Large intestine (tissue), 3 donors: ENCODE data around the gene GNPDA2. TPM values are rescaled to one million over a fixed set of nuclear protein-coding genes. Genes with fewer than 3 reads are reported as not detected.
A peak's percentile ranks its signal among the peaks of the same experiment; 100 is the strongest.
"Not testable (repeated sequence)": the region's sequence is repeated elsewhere in the genome, so short reads cannot be mapped to it uniquely, and the experiment has no call there.

Source experiments
- DNase-seq, 2 donors: peaks; one replicate each; pipeline versions ENCODE4 v3.0.0 to v3.0.0-alpha.2; 2013
- H3K27ac ChIP-seq: one replicate; pipeline ENCODE4 v1.5.1; 2013; ENCODE audit warnings: low read length
- H3K27me3 ChIP-seq: 2 replicates; pipeline ENCODE4 v1.6.1; 2013; ENCODE audit warnings: low read length; ENCODE audit not compliant: control insufficient read depth, insufficient read depth
- H3K36me3 ChIP-seq: 2 replicates; pipeline ENCODE4 v1.6.1; 2013; ENCODE audit warnings: low read length; ENCODE audit not compliant: control insufficient read depth, insufficient read depth
- H3K4me1 ChIP-seq: one replicate; pipeline ENCODE4 v1.6.1; 2013; ENCODE audit warnings: low read length; ENCODE audit not compliant: control insufficient read depth, insufficient read depth
- H3K4me3 ChIP-seq: one replicate; pipeline ENCODE4 v1.5.1; 2013; ENCODE audit warnings: low read length
- H3K9me3 ChIP-seq: one replicate; pipeline ENCODE4 v1.6.1; 2013; ENCODE audit warnings: mild to moderate bottlenecking, low read depth, low read length, moderate library complexity; ENCODE audit not compliant: control insufficient read depth
- WGBS: methylation state at CpG from one replicate; pipeline ENCODE4 v1.1.5; 2013; ENCODE audit warnings: low lambda C conversion rate; ENCODE audit not compliant: insufficient coverage; 5-methylcytosine and 5-hydroxymethylcytosine counted together
- polyA plus RNA-seq: library from polyadenylated mRNA; unstranded; fragments of 120-200 nt; gene quantifications from one replicate; pipeline ENCODE4 v1.2.1, GENCODE V29; 2013

Gene GNPDA2
- polyA plus RNA-seq, 1 donor = 17.9 TPM

DNA sequence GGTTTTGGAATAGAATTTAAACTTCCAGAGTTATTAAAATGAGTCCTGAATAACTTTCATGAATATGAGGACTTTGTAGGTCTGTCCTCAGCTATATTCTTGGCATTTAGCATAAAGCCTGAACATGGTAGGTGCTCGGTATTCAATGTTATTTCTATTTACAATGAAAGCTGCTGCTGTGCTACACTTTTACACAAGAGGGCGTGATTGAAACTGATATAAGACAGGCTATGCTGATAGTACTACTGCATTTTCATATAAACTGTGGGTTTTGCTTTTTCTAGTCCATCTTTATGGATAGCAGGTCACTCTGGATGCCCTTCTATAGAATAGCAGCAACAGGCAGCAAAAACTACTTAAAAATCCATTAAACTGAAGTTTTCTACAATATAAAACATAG, 12.3 kb upstream of the GNPDA2 start:
- no peaks in the 10 kb centered on the region for H3K36me3 ChIP-seq
- no peak overlapping the region for H3K27ac ChIP-seq
- no CpG with 5 or more reads among the region's 2 CpGs for WGBS
- no peaks in the 10 kb centered on the region for H3K9me3 ChIP-seq
- H3K4me1 ChIP-seq = no peaks in the 10 kb centered on the region
- DNase-seq = no peak
- no peak overlapping the region for H3K4me3 ChIP-seq
- H3K27me3 ChIP-seq = peaks cover 2% of the 10 kb centered on the region

DNA sequence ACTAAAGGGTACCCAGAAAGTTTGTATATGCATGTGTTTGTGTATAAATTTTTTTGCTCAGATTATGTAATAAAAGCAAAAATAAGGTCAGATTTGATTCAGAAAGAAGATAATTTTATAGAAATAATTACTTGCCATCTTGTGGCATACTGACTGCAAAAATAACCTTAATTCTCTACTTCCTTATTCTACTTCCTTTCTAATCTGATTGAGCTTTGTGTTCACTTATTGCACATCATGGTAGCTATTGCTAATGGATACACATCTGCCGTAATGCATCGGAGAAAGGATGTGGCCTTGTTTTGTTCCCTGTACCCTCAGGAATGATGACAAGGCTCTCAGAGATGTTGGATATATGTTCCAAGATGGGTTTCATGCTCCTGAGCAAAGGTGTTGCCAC, 10.5 kb upstream of the GNPDA2 start:
- Histone ChIP-seq H3K36me3 (no peaks in the 10 kb centered on the region), H3K4me3 (no peak overlapping the region), H3K4me1 (no peaks in the 10 kb centered on the region), H3K9me3 (no peaks in the 10 kb centered on the region), H3K27me3 (peaks cover 2% of the 10 kb centered on the region), H3K27ac (no peak overlapping the region)
- 100% methylated on average over 2 of the region's 2 CpGs for WGBS
- DNase-seq = no peak

DNA sequence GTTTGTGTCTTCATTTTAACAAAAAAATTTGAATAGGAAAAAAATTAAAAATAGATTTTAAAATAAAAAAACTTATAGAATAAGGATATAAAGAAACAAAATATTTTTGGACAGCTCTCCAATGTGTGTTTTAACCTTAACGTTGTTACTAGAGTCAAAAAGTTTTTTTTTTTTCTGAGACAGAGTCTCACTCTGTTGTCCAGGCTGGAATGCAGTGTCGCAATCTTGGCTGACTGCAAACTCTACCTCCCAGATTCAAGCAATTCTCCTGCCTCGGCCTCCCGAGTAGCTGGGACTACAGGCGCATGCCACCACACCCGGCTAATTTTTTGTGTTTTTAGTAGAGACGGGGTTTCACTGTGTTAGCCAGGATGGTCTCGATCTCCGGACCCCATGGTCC, 2.3 kb upstream of the GNPDA2 start:
- not testable (repeated sequence) for H3K27ac ChIP-seq, H3K27me3 ChIP-seq, H3K4me1 ChIP-seq, H3K9me3 ChIP-seq, H3K36me3 ChIP-seq, H3K4me3 ChIP-seq, DNase-seq
- no CpG with 5 or more reads among the region's 9 CpGs for WGBS

DNA sequence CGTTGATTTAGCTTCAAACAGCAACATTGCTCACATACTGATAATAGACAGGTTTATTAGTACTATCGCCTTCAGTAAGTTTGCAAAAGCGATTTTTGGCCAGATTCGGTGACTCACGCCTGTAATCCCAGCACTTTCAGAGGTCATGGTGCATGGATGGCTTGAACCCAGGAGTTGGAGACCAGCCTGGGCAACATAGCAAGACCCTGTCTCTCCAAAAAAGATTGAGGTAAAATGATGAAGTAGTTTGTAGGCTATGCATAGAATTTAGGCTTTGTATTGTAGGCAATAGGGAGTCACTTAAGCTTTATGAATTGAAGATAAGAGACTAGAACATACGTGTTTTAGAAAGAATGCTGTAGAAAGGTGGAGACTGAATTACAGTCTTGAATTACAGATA, 1.1 kb upstream of the GNPDA2 start:
- WGBS = 71% methylated on average over 1 of the region's 6 CpGs
- DNase-seq = no peak
- peaks cover 4% of the 10 kb centered on the region for H3K9me3 ChIP-seq
- peaks cover 2% of the 10 kb centered on the region for H3K27me3 ChIP-seq
- no peaks in the 10 kb centered on the region for H3K36me3 ChIP-seq
- H3K4me1 ChIP-seq = peaks cover 8% of the 10 kb centered on the region
- no peak overlapping the region for H3K4me3 ChIP-seq
- no peak overlapping the region for H3K27ac ChIP-seq

DNA sequence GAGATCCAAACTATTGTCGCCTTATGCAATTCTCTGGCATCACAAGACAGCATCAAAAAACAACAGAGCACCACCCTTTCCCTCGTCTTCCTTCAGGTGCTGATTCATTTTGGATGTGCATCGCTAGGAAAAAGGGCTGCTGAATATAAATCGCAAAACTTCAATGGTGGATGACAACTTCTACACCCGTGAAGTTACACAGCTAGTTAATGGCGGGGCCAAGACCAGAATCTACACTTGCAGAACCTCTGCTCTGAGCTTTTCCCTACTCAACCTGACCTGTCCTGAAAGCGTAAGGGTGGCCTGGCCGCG, 674 bp downstream of the GNPDA2 start:
- WGBS = 29% methylated on average over 1 of the region's 9 CpGs
- peak overlapping the region; percentile 85 for H3K4me3 ChIP-seq
- H3K36me3 ChIP-seq = no peaks in the 10 kb centered on the region
- peak overlapping the region; percentile 43 for H3K27ac ChIP-seq
- no peaks in the 10 kb centered on the region for H3K27me3 ChIP-seq
- peaks cover 8% of the 10 kb centered on the region for H3K4me1 ChIP-seq
- no peak for DNase-seq
- peaks cover 4% of the 10 kb centered on the region for H3K9me3 ChIP-seq

DNA sequence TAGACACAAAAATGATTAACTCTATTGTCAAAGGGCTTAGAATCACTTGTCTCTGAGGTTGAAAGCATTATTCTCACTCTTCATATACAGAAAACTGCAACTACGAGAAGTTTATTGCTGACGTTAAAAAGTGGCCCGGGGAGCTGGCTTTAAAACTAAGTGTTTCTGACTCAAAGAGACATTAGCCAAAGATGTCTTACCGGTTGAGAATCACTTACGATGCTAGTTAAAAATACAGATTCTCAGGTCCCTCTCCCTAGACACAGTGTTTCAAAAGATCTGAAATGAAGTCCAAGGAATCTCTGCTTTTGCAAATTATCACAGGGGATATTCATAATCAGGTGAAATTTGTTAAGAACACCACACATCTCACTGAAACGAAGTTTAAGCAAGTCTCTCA, 1.2 kb downstream of the GNPDA2 start:
- Histone ChIP-seq H3K9me3 (peaks cover 4% of the 10 kb centered on the region), H3K27ac (no peak overlapping the region), H3K36me3 (peaks cover 2% of the 10 kb centered on the region), H3K4me3 (peak overlapping the region; percentile 85), H3K27me3 (no peaks in the 10 kb centered on the region), H3K4me1 (peaks cover 8% of the 10 kb centered on the region)
- DNase-seq = peak in 1 of 2 donors; percentile 2
- WGBS = 37% methylated on average over 2 of the region's 6 CpGs

DNA sequence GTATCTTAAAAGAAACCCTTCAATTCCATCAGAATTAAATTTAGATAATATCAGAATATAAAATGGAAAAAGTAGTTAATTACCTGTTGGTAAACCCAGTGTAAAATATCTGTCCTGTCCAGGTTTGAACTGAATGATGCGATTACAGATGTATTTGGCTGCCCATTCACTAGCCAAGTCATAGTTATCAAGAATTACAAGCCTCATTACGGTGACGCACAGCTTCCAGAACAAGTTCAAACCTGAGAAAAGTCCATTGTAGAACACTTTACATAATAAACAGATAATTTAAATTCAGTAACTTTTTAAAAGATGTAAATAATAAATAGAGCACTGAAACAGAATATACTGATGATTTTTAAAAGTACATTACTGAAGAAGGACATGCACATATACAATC, 4.4 kb downstream of the GNPDA2 start:
- no peak overlapping the region for H3K4me3 ChIP-seq
- no peak for DNase-seq
- peaks cover 5% of the 10 kb centered on the region for H3K4me1 ChIP-seq
- peaks cover 4% of the 10 kb centered on the region for H3K9me3 ChIP-seq
- H3K27me3 ChIP-seq = no peaks in the 10 kb centered on the region
- no peak overlapping the region for H3K27ac ChIP-seq
- H3K36me3 ChIP-seq = peaks cover 2% of the 10 kb centered on the region
- WGBS = no CpG with 5 or more reads among the region's 3 CpGs

DNA sequence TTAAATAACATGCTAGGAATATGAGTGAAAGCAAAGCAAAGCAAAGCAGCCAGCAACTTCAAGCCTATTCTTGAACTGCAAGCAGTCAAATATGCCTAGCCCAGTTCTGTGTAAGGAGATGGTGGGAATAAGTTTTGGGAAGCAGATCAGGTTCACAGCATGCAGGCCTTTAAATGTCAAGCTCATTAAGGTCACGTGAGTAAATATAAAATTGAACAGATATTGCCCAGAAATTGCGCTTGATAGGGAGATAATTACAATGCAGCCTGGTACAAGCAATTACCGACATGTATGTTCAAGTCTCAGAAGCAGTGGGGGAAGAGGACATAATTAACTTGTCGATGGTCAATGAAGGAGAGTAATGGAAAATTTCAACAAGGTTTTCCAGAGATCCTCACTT, 6.0 kb downstream of the GNPDA2 start:
- peaks cover 2% of the 10 kb centered on the region for H3K36me3 ChIP-seq
- no peaks in the 10 kb centered on the region for H3K27me3 ChIP-seq
- whole genome bisulfite sequencing = 92% methylated on average over 4 of the region's 4 CpGs
- H3K4me1 ChIP-seq = peaks cover 5% of the 10 kb centered on the region
- DNase-seq = no peak
- H3K27ac ChIP-seq = no peak overlapping the region
- H3K9me3 ChIP-seq = no peaks in the 10 kb centered on the region
- H3K4me3 ChIP-seq = no peak overlapping the region

DNA sequence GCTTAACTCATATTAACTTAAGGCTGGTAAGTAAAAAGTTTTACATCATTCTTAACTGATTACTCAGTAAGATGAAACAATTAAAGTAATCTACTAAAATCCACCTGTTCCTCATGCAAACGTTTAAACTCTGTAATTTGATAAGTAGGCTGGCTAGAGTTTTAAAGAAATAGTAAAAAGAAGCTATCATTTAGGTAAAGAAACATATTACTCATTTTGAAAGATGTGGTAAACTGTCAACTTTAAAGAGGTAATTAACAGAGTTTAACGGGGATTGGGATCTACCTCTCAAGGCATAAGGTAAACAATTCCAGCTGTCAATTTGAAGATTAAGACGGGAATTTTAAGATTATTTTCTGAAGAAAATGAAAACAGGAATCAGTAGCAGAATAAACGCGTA, 9.8 kb downstream of the GNPDA2 start:
- no peak overlapping the region for H3K4me3 ChIP-seq
- peaks cover 6% of the 10 kb centered on the region for H3K36me3 ChIP-seq
- DNase-seq = no peak
- 64% methylated on average over 3 of the region's 5 CpGs for WGBS
- H3K27ac ChIP-seq = no peak overlapping the region
- no peaks in the 10 kb centered on the region for H3K27me3 ChIP-seq
- H3K4me1 ChIP-seq = no peaks in the 10 kb centered on the region
- H3K9me3 ChIP-seq = no peaks in the 10 kb centered on the region

DNA sequence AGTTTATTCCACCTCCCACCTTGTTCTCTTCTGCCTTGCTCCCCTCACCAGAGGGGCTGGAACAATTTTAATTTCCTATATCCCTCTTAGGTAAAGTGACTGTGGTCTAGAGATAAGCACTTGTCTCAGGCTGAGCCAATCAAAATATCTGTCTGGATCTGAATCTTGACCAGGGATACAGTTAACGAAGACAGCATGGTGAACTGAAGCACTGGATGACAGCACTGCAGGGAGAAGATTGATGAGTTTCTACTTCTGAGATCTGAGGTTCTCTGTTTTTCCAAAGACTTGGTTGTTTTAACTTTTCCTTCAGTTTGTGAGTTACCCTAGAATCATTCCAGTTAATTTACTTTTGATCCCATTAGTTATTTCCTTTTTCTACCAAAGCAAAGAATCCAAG, 13.2 kb downstream of the GNPDA2 start:
- Histone ChIP-seq H3K4me1 (no peaks in the 10 kb centered on the region), H3K27ac (no peak overlapping the region), H3K27me3 (no peaks in the 10 kb centered on the region), H3K9me3 (no peaks in the 10 kb centered on the region), H3K36me3 (peaks cover 4% of the 10 kb centered on the region), H3K4me3 (no peak overlapping the region)
- no CpG with 5 or more reads among the region's 1 CpG for WGBS
- no peak for DNase-seq

DNA sequence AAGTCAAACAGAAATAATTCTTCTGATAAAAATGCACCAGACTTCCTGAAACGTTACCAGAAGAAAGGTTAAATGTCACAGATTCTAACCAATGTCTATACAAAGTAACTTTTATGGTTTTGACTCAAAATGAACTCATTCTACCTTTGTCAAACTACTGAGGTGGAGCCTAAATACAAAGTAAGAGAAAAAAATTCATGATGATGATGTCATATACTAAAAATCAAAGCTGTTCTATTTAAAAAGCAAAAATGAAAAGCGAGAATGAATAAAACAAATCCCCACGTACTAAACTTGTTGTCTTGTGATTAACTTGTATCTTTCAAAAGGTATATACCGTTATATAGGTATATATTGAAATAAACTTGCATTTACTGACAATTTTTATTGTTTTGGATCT, 21.7 kb downstream of the GNPDA2 start:
- WGBS = 100% methylated on average over 1 of the region's 4 CpGs
- DNase-seq = no peak
- Histone ChIP-seq H3K27ac (no peak overlapping the region), H3K4me1 (no peaks in the 10 kb centered on the region), H3K36me3 (peaks cover 14% of the 10 kb centered on the region), H3K27me3 (no peaks in the 10 kb centered on the region), H3K9me3 (no peaks in the 10 kb centered on the region), H3K4me3 (no peak overlapping the region)
